Endothelial cell of umbilical vein (primary cell): ENCODE results near the gene ZNF800. TPM values are rescaled to one million over a fixed set of nuclear protein-coding genes. Genes with fewer than 3 reads are reported as not detected.
A peak's percentile ranks its signal among the peaks of the same experiment; 100 is the strongest.

Experiments
- Bru-seq: library from RNA; stranded (reverse); fragments of 400-500 nt; gene quantifications from one replicate; lab custom pipeline; 2021; lab: Mats Ljungman, UMichigan
- BruChase-seq, 2 experiments: library from RNA; stranded (reverse); fragments of 400-500 nt; gene quantifications; one replicate each; lab custom pipeline; 2021; lab: Mats Ljungman, UMichigan
- BruUV-seq: library from RNA; stranded (reverse); fragments of 400-500 nt; replicated peaks from 2 replicates; lab custom pipeline; 2021; lab: Mats Ljungman, UMichigan
- CTCF ChIA-PET: fragments of 300-600, 350-600 bp; sonication (Branson Sonifier 250); formaldehyde crosslinking; loops from one replicate; lab custom pipeline; 2021; ENCODE audit warnings: antibody characterized with exemption, inconsistent platforms; lab: Charles Lee
- POLR2A ChIA-PET: fragments of 300-600, 350-600 bp; sonication (Branson Sonifier 250); formaldehyde crosslinking; loops from one replicate; lab custom pipeline; 2021; ENCODE audit warnings: antibody characterized with exemption, inconsistent platforms; lab: Charles Lee
- DNase-seq: peaks from one replicate; pipeline ENCODE4 v3.0.0-alpha.2; 2011; ENCODE audit warnings: low read depth, low spot score
- FAIRE-seq: peaks from 2 replicates; lab custom pipeline; 2011; peaks lifted over from hg19 to GRCh38; lab: Jason Lieb, UNC
- H2AFZ ChIP-seq: 2 replicates; pipeline ENCODE4 v1.6.0; 2012; ENCODE audit warnings: low read depth, low read length, control low read depth, inconsistent platforms
- H3K27ac ChIP-seq: 2 replicates; pipeline ENCODE4 v1.5.1; 2011; ENCODE audit warnings: low read depth, mild to moderate bottlenecking, control low read depth, low read length, moderate library complexity; ENCODE audit not compliant: insufficient read depth
- H3K27me3 ChIP-seq, 2 experiments: 2 replicates each; pipeline versions ENCODE4 v1.6.0 to v1.6.1; 2011; ENCODE audit warnings: low read length in 2 of 2, mixed read lengths in 1 of 2; ENCODE audit not compliant: control insufficient read depth in 2 of 2, insufficient read depth in 2 of 2
- H3K36me3 ChIP-seq, 2 experiments: 2 replicates in 1 of 2; 3 replicates in 1 of 2; pipeline ENCODE4 v1.5.1; 2011; ENCODE audit warnings: low read length in 2 of 2, mild to moderate bottlenecking in 1 of 2, moderate library complexity in 1 of 2; ENCODE audit not compliant: control insufficient read depth in 2 of 2, insufficient read depth in 2 of 2; ENCODE audit errors: extremely low read depth in 1 of 2
- H3K4me1 ChIP-seq: 3 replicates; pipeline ENCODE4 v1.5.1; 2011; ENCODE audit warnings: mild to moderate bottlenecking, low read length; ENCODE audit not compliant: control insufficient read depth, insufficient read depth; ENCODE audit errors: extremely low read depth
- H3K4me2 ChIP-seq: 2 replicates; pipeline ENCODE4 v1.6.1; 2011; ENCODE audit warnings: low read length, control low read depth, mixed read lengths; ENCODE audit not compliant: insufficient read depth
- H3K4me3 ChIP-seq, 3 experiments: fragments of 200-600 bp in 1 of 3; sonication (generic), shearing (Covaris generic) in 1 of 3; replicated peaks in 1 of 3; 2 replicates each; pipeline ENCODE4 v1.5.1; 2011 to 2016; ENCODE audit warnings: control low read depth in 3 of 3, low read length in 3 of 3, mild to moderate bottlenecking in 2 of 3, inconsistent platforms in 1 of 3, low read depth in 1 of 3, moderate library complexity in 1 of 3; ENCODE audit not compliant: insufficient read depth in 1 of 3
- H3K79me2 ChIP-seq: 2 replicates; pipeline ENCODE4 v1.6.0; 2012; ENCODE audit warnings: low read length, inconsistent platforms; ENCODE audit not compliant: control insufficient read depth, insufficient read depth
- H3K9ac ChIP-seq: replicated peaks from 2 replicates; pipeline ENCODE3; 2011; ENCODE audit warnings: low read length, control low read depth; ENCODE audit not compliant: insufficient read depth; ENCODE audit errors: extremely low read depth
- H3K9me1 ChIP-seq: replicated peaks from 3 replicates; pipeline ENCODE4 v1.6.0; 2011; ENCODE audit warnings: mild to moderate bottlenecking, low read length; ENCODE audit not compliant: control insufficient read depth, insufficient read depth; ENCODE audit errors: extremely low read depth
- H3K9me3 ChIP-seq: replicated peaks from 2 replicates; pipeline ENCODE4 v1.5.1; 2012; ENCODE audit warnings: low read length, inconsistent platforms; ENCODE audit not compliant: control insufficient read depth, insufficient read depth
- H4K20me1 ChIP-seq: replicated peaks from 2 replicates; pipeline ENCODE3; 2011; ENCODE audit warnings: mild to moderate bottlenecking, low read length; ENCODE audit not compliant: control insufficient read depth, insufficient read depth; ENCODE audit errors: extremely low read depth
- EZH2 ChIP-seq: IDR thresholded peaks from 2 replicates; pipeline ENCODE4 v1.6.1; 2012; ENCODE audit warnings: borderline replicate concordance, low read depth, mild to moderate bottlenecking, moderate library complexity, low read length, inconsistent platforms; ENCODE audit not compliant: severe bottlenecking
- FOS ChIP-seq: IDR thresholded peaks from 2 replicates; pipeline ENCODE4 v1.6.1; 2011; ENCODE audit warnings: mild to moderate bottlenecking, low read length, moderate library complexity, borderline replicate concordance; ENCODE audit not compliant: insufficient read depth
- POLR2A ChIP-seq: IDR thresholded peaks from 2 replicates; pipeline ENCODE4 v1.6.1; 2012; ENCODE audit warnings: low read depth, mild to moderate bottlenecking, control low read depth, low read length
- POLR2AphosphoS5 ChIP-seq: IDR thresholded peaks from 2 replicates; pipeline ENCODE4 v1.6.1; 2012; ENCODE audit warnings: low read depth, mild to moderate bottlenecking, control low read depth, low read length, moderate library complexity; ENCODE audit not compliant: insufficient read depth
- dilution Hi-C: fragments of 300-500 bp; cut with MboI; formaldehyde crosslinking; loops from one replicate; pipeline ENCODE4 v1.15.0; 2019; ENCODE audit warnings: low sequenced_read_pairs; ENCODE audit not compliant: extremely low pct_ligation_motif_present
- intact Hi-C: fragments of 100-400 bp; cut with micrococcal nuclease; formaldehyde crosslinking; loops from one replicate; pipeline ENCODE4 v1.10.0; 2022
- long read RNA-seq: library from polyadenylated mRNA; stranded (forward); transcript quantifications from one replicate; pipeline ENCODE4 v2.0.0, GENCODE V29; 2021
- polyA minus RNA-seq, 3 experiments: library from RNA; depleted of rRNA, polyadenylated mRNA; stranded (reverse); fragments of >200 nt; gene quantifications; 1 replicate in 1 of 3; 2 replicates in 2 of 3; pipeline ENCODE4 v1.2.3, GENCODE V29; 2011
- polyA plus RNA-seq, 4 experiments: library from polyadenylated mRNA; depleted of rRNA in 3 of 4; stranded (reverse) in 3 of 4; unstranded in 1 of 4; fragments of >200 nt; gene quantifications; 2 replicates each; pipeline versions ENCODE4 v1.2.1 to v1.2.3, GENCODE V29; 2011 to 2012; ENCODE audit warnings: missing spikeins in 1 of 4
- total RNA-seq: library from RNA; stranded (reverse); gene quantifications from 2 replicates; pipeline ENCODE4 v1.2.3, GENCODE V29; 2021
- TF ChIP-seq, protein P1 (sequence below): IDR thresholded peaks from 2 replicates; pipeline ENCODE4 v1.6.1; 2011; ENCODE audit not compliant: insufficient read depth, insufficient read length
- TF ChIP-seq, protein P2 (sequence below), 2 donors: IDR thresholded peaks; 1 replicate in 1 of 2; 2 replicates in 1 of 2; pipeline ENCODE4 v1.5.1; 2011; ENCODE audit warnings: low read length in 2 of 2, mild to moderate bottlenecking in 2 of 2, moderate library complexity in 2 of 2, control low read depth in 1 of 2, inconsistent platforms in 1 of 2, low read depth in 1 of 2; ENCODE audit not compliant: insufficient read depth in 1 of 2; ENCODE audit errors: extremely low read depth in 1 of 2

The ZNF800 gene, protein sequence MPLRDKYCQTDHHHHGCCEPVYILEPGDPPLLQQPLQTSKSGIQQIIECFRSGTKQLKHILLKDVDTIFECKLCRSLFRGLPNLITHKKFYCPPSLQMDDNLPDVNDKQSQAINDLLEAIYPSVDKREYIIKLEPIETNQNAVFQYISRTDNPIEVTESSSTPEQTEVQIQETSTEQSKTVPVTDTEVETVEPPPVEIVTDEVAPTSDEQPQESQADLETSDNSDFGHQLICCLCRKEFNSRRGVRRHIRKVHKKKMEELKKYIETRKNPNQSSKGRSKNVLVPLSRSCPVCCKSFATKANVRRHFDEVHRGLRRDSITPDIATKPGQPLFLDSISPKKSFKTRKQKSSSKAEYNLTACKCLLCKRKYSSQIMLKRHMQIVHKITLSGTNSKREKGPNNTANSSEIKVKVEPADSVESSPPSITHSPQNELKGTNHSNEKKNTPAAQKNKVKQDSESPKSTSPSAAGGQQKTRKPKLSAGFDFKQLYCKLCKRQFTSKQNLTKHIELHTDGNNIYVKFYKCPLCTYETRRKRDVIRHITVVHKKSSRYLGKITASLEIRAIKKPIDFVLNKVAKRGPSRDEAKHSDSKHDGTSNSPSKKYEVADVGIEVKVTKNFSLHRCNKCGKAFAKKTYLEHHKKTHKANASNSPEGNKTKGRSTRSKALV
- 31.5 and 35.4 TPM in 2 replicates for total RNA-seq
- 10.6 and 10.9 TPM in 2 replicates for polyA plus RNA-seq
- polyA plus RNA-seq (2011; cell fraction: cytosol; rRNA removed): 6.9 and 8.3 TPM in 2 replicates
- 36.2 and 37.7 TPM in 2 replicates for polyA plus RNA-seq (2011; cell fraction: nucleus; rRNA removed)
- 10.1 and 15.3 TPM in 2 replicates for polyA plus RNA-seq (2012)
- polyA minus RNA-seq: 11.3 and 20.5 TPM in 2 replicates
- polyA minus RNA-seq (2011; cell fraction: cytosol; rRNA and poly(A)+ RNA removed): 23.7 TPM
- polyA minus RNA-seq (2011; cell fraction: nucleus; rRNA and poly(A)+ RNA removed): 44.3 and 60.5 TPM in 2 replicates
- percentile 94 among the genes with signal in this experiment for Bru-seq, nascent RNA
- percentile 85 among the genes with signal in this experiment for BruChase-seq, experiment 1, labeled RNA remaining after a 6-hour chase
- BruChase-seq, experiment 2, labeled RNA remaining after a 2-hour chase: percentile 95 among the genes with signal in this experiment
- long read RNA-seq, full-length matches to known transcripts: 4 of 21 reads
- long read RNA-seq, partial matches to known transcripts: 9 of 21 reads
- long read RNA-seq, other reads (novel, unspliced or antisense): 8 of 21 reads

DNA sequence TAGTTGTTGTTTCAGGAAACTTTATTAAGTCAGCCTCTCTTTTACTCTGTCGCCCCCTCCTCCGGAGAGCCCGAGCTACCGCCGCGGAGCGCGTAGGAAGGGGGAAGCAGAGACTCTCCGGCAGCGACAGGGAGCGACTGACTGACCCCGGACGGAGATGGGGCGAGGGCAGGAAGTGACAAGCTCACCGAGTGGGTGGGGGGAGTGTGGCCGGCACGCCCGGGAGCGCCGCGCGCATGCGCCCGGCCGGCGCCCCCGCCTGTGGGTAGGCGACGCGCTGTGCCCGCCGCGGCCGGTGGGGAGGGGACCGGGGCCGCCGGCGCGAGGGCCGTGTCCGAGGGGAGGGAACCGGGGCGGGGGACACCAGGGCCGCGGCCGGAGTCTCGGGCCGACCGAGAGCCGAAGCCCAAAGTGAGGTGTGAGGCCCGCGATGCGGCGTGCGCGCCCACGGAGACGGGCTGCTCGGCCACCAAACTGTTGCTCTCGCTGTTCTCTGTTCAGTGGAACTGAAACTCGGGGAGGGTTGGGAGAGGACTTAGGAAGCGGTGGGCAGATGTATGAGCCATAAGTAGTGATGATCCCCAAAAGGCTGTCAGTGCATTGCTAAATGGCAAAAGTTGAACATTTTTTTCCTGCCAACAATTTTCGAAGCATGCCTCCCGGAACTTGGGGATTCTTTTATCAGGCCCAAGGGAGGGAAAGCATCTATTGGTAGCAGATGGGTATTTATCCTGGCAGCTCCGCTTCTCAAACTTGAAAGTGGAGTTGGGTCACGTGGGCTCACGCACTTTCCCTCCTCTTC lies at the start of gene ZNF800:
Gene ZNF800 (minus strand): TSS at position 143 of the 802 bp plus-strand sequence. CDS start 1,151 bp downstream, outside the sequence.
- dilution Hi-C loops (no loop called here), intact Hi-C loops (loop anchor here (2.0 to 5.0 kb wide), 3 partner anchors 46 to 196 kb away; partner anchors contain the start of genes ARF5 and GRM8)
- Histone ChIP-seq H3K4me1 (peaks cover 20% of the 10 kb centered on the region), H3K27ac (peak within 1 kb of the TSS; percentile 90), H3K36me3 (peaks cover 2 to 6% of the 10 kb centered on the region in 2 experiments), H3K79me2 (peaks cover 47% of the 10 kb centered on the region), H3K27me3 (peaks cover 7 to 31% of the 10 kb centered on the region in 2 experiments), H3K4me3 (peak within 1 kb of the TSS; percentile 88 to 97 (median 88)), H3K9me3 (no peaks in the 10 kb centered on the region), H3K4me2 (peak within 1 kb of the TSS; percentile 80), H4K20me1 (peaks cover 6% of the 10 kb centered on the region), H3K9me1 (no peaks in the 10 kb centered on the region), H2AFZ (peak within 1 kb of the TSS; percentile 73), H3K9ac (peak within 1 kb of the TSS; percentile 97)
- FAIRE-seq (peak; percentile 86), DNase-seq (peak; percentile 85)
- TF ChIP-seq POLR2AphosphoS5: peak; percentile 84
- no peak for TF ChIP-seq EZH2
- TF ChIP-seq, protein P1, sequence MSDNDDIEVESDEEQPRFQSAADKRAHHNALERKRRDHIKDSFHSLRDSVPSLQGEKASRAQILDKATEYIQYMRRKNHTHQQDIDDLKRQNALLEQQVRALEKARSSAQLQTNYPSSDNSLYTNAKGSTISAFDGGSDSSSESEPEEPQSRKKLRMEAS: no peak
- TF ChIP-seq, protein P2, sequence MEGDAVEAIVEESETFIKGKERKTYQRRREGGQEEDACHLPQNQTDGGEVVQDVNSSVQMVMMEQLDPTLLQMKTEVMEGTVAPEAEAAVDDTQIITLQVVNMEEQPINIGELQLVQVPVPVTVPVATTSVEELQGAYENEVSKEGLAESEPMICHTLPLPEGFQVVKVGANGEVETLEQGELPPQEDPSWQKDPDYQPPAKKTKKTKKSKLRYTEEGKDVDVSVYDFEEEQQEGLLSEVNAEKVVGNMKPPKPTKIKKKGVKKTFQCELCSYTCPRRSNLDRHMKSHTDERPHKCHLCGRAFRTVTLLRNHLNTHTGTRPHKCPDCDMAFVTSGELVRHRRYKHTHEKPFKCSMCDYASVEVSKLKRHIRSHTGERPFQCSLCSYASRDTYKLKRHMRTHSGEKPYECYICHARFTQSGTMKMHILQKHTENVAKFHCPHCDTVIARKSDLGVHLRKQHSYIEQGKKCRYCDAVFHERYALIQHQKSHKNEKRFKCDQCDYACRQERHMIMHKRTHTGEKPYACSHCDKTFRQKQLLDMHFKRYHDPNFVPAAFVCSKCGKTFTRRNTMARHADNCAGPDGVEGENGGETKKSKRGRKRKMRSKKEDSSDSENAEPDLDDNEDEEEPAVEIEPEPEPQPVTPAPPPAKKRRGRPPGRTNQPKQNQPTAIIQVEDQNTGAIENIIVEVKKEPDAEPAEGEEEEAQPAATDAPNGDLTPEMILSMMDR (IDR thresholded peaks at IDR 0.05; ENCODE audit: extremely low read depth in 1 of 2, insufficient read depth in 1 of 2, low read depth in 1 of 2, low read length in 2 of 2): no peak
- TF ChIP-seq POLR2A: peak; percentile 72
- TF ChIP-seq FOS: no peak
- no TSS peak for BruUV-seq
- ChIA-PET POLR2A (interaction anchor here (0.7 to 1.5 kb wide), 4 partner anchors 8 to 55 kb away, joined by 3 read pairs; no protein-coding TSS in a partner anchor), CTCF (interaction anchor here (0.7 to 6.1 kb wide), 3 partner anchors 42 to 196 kb away, joined by 3 to 28 read pairs (median 3); partner anchors contain the start of gene ARF5)
